PFSK-1 (cell line): ENCODE measurements around the gene SLC22A8.

Experiments used
- FOXP2 ChIP-seq: optimal IDR thresholded peaks from 2 replicates; pipeline ENCODE3; 2011; ENCODE audit warnings: borderline replicate concordance, control low read depth, inconsistent platforms; ENCODE audit not compliant: insufficient read depth; ENCODE audit errors: extremely low read length, extremely low read depth
- POLR2AphosphoS5 ChIP-seq: IDR thresholded peaks from 2 replicates; pipeline ENCODE4 v1.6.1; 2012; ENCODE audit warnings: low read depth, mild to moderate bottlenecking, control low read depth, low read length, moderate library complexity
- SIN3A ChIP-seq: IDR thresholded peaks from 2 replicates; pipeline ENCODE4 v1.6.1; 2012; ENCODE audit warnings: mild to moderate bottlenecking, low read length, moderate library complexity, borderline replicate concordance; ENCODE audit not compliant: insufficient read depth
- TAF1 ChIP-seq: IDR thresholded peaks from 2 replicates; pipeline ENCODE4 v1.6.1; 2012; ENCODE audit warnings: low read length, control low read depth, borderline replicate concordance; ENCODE audit not compliant: insufficient read depth
- TF ChIP-seq, protein P1 (sequence below), 2 experiments: IDR thresholded peaks; 2 replicates each; pipeline versions ENCODE4 v1.6.1 to v1.8.0; 2011 to 2012; ENCODE audit warnings: low read depth in 2 of 2, low read length in 2 of 2, control low read depth in 1 of 2, inconsistent platforms in 1 of 2, mild to moderate bottlenecking in 1 of 2, moderate library complexity in 1 of 2; ENCODE audit not compliant: insufficient read depth in 1 of 2

DNA sequence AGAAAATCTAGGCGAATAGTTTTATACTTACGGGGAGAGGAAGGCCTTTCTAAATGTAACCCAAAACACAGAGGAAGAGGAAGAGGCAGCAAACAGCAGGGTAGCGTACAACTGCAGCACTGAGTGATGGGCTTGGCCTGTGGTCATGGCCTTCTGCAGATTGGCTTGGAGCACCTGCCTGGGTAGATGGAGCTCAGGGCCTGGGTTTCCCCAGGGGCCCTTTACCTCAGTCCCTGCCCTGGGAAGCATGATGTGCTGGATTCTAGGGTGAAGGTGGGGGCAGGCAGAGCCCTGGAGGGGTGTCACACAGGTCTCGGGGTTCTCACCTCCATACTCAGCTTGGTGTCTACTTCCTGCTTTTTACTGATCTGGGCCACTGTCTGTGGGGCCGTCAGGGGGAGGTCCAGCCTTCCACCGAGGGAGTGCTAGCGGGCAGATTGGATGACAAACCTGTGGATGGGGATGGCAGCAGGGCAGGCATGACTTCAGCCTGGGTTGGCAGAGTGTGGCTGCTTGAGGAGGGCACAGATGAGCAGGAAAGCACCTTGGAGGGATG is 66.8 kb downstream of the SLC22A8 start:
- TF ChIP-seq POLR2AphosphoS5 (no peak), TAF1 (no peak), FOXP2 (no peak), SIN3A (no peak)
- TF ChIP-seq, protein P1, sequence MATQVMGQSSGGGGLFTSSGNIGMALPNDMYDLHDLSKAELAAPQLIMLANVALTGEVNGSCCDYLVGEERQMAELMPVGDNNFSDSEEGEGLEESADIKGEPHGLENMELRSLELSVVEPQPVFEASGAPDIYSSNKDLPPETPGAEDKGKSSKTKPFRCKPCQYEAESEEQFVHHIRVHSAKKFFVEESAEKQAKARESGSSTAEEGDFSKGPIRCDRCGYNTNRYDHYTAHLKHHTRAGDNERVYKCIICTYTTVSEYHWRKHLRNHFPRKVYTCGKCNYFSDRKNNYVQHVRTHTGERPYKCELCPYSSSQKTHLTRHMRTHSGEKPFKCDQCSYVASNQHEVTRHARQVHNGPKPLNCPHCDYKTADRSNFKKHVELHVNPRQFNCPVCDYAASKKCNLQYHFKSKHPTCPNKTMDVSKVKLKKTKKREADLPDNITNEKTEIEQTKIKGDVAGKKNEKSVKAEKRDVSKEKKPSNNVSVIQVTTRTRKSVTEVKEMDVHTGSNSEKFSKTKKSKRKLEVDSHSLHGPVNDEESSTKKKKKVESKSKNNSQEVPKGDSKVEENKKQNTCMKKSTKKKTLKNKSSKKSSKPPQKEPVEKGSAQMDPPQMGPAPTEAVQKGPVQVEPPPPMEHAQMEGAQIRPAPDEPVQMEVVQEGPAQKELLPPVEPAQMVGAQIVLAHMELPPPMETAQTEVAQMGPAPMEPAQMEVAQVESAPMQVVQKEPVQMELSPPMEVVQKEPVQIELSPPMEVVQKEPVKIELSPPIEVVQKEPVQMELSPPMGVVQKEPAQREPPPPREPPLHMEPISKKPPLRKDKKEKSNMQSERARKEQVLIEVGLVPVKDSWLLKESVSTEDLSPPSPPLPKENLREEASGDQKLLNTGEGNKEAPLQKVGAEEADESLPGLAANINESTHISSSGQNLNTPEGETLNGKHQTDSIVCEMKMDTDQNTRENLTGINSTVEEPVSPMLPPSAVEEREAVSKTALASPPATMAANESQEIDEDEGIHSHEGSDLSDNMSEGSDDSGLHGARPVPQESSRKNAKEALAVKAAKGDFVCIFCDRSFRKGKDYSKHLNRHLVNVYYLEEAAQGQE (IDR thresholded peaks at IDR 0.05; ENCODE audit: insufficient read depth in 1 of 2, low read depth in 2 of 2, low read length in 2 of 2), result no peak
